ENCODE measurements around the gene CD247.

Gene CD247

DNA sequence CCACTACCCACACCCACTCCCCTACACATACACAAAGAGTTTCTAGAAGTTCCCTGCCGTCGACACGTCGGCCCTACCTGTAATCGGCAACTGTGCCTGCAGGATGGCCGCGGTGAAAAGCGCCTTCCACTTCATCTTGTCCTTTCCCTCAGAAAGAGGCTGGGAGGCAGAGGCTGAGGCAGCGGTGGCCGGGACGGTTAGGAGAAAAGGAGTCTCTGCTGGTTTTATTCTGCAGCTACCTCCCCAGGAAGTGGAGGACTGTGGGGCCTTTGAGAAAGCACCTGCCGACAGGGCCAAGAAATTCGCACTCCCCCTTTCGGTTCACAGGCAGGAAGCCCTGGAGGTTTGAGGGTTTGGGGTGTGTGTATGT lies at the start of gene CD247:
Gene CD247 (minus strand): TSS at position 199 of the 370 bp plus-strand sequence. CDS start 64 bp downstream, at position 135.
- DNase-seq (ENCODE audit: low spot score), result peak; percentile 23
- in situ Hi-C loops (cut with MboI; ENCODE audit: low pct_unique_long_range_greater_than_20kb, low sequenced_read_pairs, unreplicated experiment), result no loop called here
- TF ChIP-seq, protein P1, sequence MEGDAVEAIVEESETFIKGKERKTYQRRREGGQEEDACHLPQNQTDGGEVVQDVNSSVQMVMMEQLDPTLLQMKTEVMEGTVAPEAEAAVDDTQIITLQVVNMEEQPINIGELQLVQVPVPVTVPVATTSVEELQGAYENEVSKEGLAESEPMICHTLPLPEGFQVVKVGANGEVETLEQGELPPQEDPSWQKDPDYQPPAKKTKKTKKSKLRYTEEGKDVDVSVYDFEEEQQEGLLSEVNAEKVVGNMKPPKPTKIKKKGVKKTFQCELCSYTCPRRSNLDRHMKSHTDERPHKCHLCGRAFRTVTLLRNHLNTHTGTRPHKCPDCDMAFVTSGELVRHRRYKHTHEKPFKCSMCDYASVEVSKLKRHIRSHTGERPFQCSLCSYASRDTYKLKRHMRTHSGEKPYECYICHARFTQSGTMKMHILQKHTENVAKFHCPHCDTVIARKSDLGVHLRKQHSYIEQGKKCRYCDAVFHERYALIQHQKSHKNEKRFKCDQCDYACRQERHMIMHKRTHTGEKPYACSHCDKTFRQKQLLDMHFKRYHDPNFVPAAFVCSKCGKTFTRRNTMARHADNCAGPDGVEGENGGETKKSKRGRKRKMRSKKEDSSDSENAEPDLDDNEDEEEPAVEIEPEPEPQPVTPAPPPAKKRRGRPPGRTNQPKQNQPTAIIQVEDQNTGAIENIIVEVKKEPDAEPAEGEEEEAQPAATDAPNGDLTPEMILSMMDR (IDR thresholded peaks at IDR 0.05; ENCODE audit: extremely low read depth, insufficient read depth, missing control alignments), result no peak

DNA sequence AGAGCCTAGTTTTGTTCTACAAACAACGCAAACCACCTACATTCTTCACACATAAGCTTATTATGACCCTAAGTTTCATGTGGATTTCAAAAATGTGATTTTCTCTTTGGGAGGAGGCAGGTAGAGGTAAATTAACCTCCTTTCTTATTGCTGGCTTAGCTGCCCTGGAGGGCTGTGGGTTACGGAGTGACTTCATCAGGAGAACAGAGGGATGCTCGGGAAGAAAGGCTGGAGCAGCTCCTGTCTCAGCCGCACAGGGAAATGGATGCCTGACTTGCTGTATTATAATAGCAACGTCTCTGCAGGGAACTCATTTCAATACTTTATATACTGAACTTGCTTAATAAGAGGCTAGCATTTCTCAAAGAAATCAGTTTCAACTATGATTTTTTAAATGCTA lies 49.3 kb upstream of the CD247 start:
- in situ Hi-C loops (cut with MboI; ENCODE audit: low pct_unique_long_range_greater_than_20kb, low sequenced_read_pairs, unreplicated experiment), result no loop called here
- TF ChIP-seq, protein P1 (IDR thresholded peaks at IDR 0.05; ENCODE audit: extremely low read depth, insufficient read depth, missing control alignments), result no peak
- no peak for DNase-seq (ENCODE audit: low spot score)

DNA sequence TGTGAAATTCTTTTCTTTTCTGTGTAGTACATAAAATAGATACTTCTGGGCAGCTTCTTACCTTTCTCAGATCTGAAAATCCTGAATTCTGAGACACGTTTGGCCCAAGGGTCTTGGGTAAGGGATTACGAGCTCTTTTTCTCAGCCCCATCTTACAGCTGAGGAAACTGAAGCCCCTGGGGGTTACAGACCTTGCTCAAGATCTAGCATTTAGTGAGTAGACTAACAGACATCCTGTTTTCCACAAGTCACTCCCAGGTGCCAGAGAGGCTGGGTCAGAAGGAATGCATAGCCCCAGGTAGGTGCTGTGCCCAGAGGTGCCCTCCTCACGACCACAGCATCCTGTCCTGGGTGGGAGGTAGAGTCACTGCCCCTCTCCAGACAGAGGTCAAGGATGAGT lies 48.4 kb upstream of the CD247 start:
- TF ChIP-seq, protein P1 (IDR thresholded peaks at IDR 0.05; ENCODE audit: extremely low read depth, insufficient read depth, missing control alignments), result no peak
- no peak for DNase-seq (ENCODE audit: low spot score)
- in situ Hi-C loops (cut with MboI; ENCODE audit: low pct_unique_long_range_greater_than_20kb, low sequenced_read_pairs, unreplicated experiment), result no loop called here

DNA sequence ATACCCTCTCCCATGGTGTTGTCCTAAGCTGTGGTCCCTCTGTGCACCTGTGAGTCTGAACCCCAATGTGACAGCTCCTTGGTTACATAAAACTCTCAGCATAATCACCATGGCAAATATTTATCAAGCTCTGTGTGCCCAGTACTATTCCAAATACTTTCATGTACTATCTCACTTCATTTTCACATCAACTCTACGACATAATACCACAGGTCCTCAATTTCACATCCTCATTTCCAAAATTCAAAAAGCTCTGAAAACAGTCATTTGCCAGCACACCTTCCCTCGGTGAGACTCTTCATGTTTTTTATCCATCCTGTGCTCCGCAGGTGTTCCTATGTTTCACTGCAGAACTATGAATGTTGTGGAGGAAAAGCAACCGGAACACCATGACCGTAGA lies 47.6 kb upstream of the CD247 start:
- in situ Hi-C loops (cut with MboI; ENCODE audit: low pct_unique_long_range_greater_than_20kb, low sequenced_read_pairs, unreplicated experiment), result no loop called here
- TF ChIP-seq, protein P1 (IDR thresholded peaks at IDR 0.05; ENCODE audit: extremely low read depth, insufficient read depth, missing control alignments), result no peak
- DNase-seq (ENCODE audit: low spot score), result no peak

DNA sequence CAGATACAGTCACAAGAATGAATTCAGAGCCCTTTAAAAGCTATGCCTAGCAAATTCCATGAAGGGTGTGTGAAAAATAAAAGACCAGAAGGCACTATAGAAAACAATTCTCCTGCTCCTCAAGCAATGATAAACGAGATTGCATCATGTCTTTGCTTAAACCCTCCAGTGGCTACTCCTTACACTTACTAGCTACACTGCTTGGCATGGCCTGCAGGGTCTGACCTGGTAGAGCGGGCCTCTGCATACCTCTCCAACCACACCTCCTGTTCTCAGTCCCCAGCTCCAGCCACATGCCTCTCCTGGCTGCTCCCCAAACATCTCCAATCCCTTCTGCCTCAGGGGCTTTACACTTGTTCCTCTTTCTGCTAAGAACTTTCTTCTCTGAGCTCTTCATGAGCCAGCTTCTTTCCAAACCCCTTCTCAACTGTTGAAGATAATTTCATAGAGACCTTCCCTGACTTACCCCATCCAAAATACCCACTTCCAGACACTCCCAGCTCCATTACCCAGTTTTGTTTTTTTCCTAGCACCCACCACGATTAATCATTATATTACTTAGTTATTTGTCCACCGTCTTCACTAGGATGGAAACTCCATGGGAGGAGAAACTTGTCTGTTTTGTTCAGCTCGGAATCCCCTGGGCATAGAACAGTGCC lies 46.4 kb upstream of the CD247 start:
- TF ChIP-seq, protein P1 (IDR thresholded peaks at IDR 0.05; ENCODE audit: extremely low read depth, insufficient read depth, missing control alignments), result no peak
- no peak for DNase-seq (ENCODE audit: low spot score)
- in situ Hi-C loops (cut with MboI; ENCODE audit: low pct_unique_long_range_greater_than_20kb, low sequenced_read_pairs, unreplicated experiment), result no loop called here

DNA sequence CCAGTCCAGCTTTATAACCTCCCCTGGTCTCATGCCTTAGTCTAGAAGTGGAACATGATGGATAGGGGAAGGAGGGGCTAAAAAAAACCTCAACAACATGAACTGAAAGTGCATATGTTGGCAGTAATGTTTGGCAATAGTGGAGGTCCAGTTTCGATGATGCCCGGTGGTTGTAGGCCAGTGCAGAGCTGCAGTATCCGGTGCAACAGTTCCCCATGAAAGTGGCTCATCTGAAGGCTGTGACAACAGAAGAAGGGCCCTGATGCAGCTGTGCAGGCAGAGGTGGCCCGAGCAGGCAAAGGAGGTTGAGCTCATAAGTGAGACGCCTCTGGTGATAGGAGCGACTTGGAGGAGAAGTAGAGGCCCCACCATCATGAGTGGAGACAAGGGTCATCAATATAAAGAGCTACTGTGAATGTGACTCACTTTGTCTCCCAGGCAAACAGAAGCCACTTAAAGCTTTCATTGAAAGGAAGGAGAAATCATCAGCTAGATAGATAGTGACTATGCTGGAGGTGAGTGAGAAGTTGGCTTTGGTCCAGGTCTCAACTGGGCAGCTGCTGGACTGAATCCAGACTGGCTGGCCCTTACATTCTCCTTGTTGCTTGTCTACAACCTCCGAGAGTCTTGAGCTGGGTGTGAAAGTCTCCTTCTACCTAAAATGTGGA lies 45.4 kb upstream of the CD247 start:
- in situ Hi-C loops (cut with MboI; ENCODE audit: low pct_unique_long_range_greater_than_20kb, low sequenced_read_pairs, unreplicated experiment), result no loop called here
- TF ChIP-seq, protein P1 (IDR thresholded peaks at IDR 0.05; ENCODE audit: extremely low read depth, insufficient read depth, missing control alignments), result no peak
- no peak for DNase-seq (ENCODE audit: low spot score)
